HG03457 (cell line): ENCODE results near the gene P2RX6.
"Not testable (repeated sequence)": the region's sequence is repeated elsewhere in the genome, so short reads cannot be mapped to it uniquely, and the experiment has no call there.

Source experiments
- ATAC-seq: cut with Tn5 transposase; IDR thresholded peaks from one replicate; pipeline ENCODE4 v1.9.1; 2021; ENCODE audit warnings: moderate number of reproducible peaks; ENCODE audit not compliant: unreplicated experiment

The P2RX6 gene

GRCh38 chr22:21014726-21015465 is at the start of gene P2RX6:
TSS of gene P2RX6 (plus strand) at chr22:21015165. CDS start at chr22:21015175, 10 bp downstream.
- no peak for ATAC-seq

GRCh38 chr22:20965888-20966855 is 48.8 kb upstream of the P2RX6 start:
- ATAC-seq, result no peak

- no peak for ATAC-seq
Observed at GRCh38 chr22:20966883-20967696, 47.9 kb upstream of the P2RX6 start, which contains the start of gene AIFM3. TSS of gene AIFM3 (plus strand) at chr22:20967255. CDS start at chr22:20967945, 690 bp downstream.

GRCh38 chr22:20967697-20968211 is 47.2 kb upstream of the P2RX6 start:
- no peak for ATAC-seq

GRCh38 chr22:20968281-20968977 is 46.5 kb upstream of the P2RX6 start:
- no peak for ATAC-seq

- no peak for ATAC-seq
Observed at GRCh38 chr22:20970939-20971657, 43.9 kb upstream of the P2RX6 start.

- ATAC-seq, result not testable (repeated sequence)
Observed at GRCh38 chr22:20972014-20972694, 42.8 kb upstream of the P2RX6 start.

GRCh38 chr22:20972933-20973577 is 41.9 kb upstream of the P2RX6 start:
- no peak for ATAC-seq

- ATAC-seq, result no peak
Observed at GRCh38 chr22:20973634-20974286, 41.2 kb upstream of the P2RX6 start.

GRCh38 chr22:20974336-20974955 is 40.5 kb upstream of the P2RX6 start:
- no peak for ATAC-seq

- no peak for ATAC-seq
Observed at GRCh38 chr22:20975541-20976290, 39.2 kb upstream of the P2RX6 start.

- ATAC-seq, result no peak
Observed at GRCh38 chr22:20976291-20976877, 38.6 kb upstream of the P2RX6 start.

- ATAC-seq, result no peak
Observed at GRCh38 chr22:20977019-20977418, 37.9 kb upstream of the P2RX6 start.

- no peak for ATAC-seq
Observed at GRCh38 chr22:20977516-20978170, 37.3 kb upstream of the P2RX6 start.

- ATAC-seq, result no peak
Observed at GRCh38 chr22:20978419-20978818, 36.5 kb upstream of the P2RX6 start.
